Measurements from ENCODE around the gene BTBD17. TPM values are rescaled to one million over a fixed set of nuclear protein-coding genes. Genes with fewer than 3 reads are reported as not detected.

BTBD17 gene
- total RNA-seq, 4 donors from 2014 or later, result not detected

DNA sequence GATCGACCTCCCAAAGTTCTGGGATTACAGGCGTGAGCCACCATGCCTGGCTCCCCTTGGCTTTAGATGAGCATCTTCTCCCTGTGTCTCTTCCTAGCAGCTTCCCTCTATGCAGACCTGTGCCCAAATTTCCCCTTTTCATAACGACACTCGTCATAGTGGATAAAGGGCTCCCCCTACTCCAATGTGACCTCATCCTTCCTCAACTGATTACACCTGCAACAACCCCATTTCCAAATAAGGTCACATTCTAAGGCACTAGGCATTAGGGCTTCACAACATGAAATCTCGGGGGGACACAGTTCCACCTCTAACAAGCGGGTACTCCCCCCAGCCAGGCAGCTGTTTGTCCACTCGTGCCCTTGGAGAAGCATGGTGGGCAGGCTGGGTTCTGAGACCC is 25.4 kb downstream of the BTBD17 start:
- Histone ChIP-seq H3K4me1 (peaks cover 0 to 9% (median 3%) of the 10 kb centered on the region in 3 donors), H3K36me3 (no peaks in the 10 kb centered on the region), H3K27me3 (peaks cover 0 to 73% (median 0%) of the 10 kb centered on the region in 4 donors), H3K4me3 (no peak overlapping the region), H3K27ac (no peak overlapping the region), H3K9me3 (no peaks in the 10 kb centered on the region)
- DNase-seq, result no peak
- no peak for TF ChIP-seq POLR2A (IDR thresholded peaks at IDR 0.05)
- TF ChIP-seq, protein P1, sequence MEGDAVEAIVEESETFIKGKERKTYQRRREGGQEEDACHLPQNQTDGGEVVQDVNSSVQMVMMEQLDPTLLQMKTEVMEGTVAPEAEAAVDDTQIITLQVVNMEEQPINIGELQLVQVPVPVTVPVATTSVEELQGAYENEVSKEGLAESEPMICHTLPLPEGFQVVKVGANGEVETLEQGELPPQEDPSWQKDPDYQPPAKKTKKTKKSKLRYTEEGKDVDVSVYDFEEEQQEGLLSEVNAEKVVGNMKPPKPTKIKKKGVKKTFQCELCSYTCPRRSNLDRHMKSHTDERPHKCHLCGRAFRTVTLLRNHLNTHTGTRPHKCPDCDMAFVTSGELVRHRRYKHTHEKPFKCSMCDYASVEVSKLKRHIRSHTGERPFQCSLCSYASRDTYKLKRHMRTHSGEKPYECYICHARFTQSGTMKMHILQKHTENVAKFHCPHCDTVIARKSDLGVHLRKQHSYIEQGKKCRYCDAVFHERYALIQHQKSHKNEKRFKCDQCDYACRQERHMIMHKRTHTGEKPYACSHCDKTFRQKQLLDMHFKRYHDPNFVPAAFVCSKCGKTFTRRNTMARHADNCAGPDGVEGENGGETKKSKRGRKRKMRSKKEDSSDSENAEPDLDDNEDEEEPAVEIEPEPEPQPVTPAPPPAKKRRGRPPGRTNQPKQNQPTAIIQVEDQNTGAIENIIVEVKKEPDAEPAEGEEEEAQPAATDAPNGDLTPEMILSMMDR (IDR thresholded peaks at IDR 0.05), result no peak
- intact Hi-C loops (cut with DNase I), result no loop called here
- WGBS, 2 donors, result 74% methylated on average over 3 to 7 of the region's 7 CpGs

DNA sequence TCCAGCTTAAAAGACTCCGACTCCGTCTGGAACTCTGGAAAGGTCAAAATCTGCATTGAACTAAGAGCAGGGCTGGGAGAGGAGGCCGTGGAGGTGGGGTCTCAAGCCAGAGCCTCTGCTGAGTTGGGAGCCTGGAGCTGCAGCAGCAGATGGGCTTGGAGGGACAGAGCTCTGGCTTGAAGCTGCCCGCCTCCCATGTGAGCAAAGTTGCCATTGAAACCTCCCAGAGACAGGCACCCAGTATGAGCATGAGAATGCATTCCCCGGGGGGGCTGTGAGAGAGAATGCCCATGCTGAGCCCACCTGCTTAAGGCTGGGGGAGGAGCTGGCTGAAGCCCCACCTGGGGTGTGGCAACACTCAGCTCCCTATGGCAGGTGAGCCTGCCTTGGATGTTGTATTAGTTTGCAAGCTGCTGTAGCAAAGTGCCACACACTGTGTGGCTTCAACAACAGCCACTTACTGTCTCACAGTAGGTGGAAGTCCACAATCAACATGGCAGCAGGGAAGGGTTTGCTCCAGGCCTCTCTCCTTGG is 26.1 kb downstream of the BTBD17 start:
- no peak for TF ChIP-seq POLR2A (IDR thresholded peaks at IDR 0.05)
- TF ChIP-seq, protein P1 (IDR thresholded peaks at IDR 0.05), result no peak
- H3K9me3 ChIP-seq, result no peaks in the 10 kb centered on the region
- WGBS, 2 donors, result 50 to 72% methylated on average over 2 to 5 of the region's 5 CpGs
- H3K4me1 ChIP-seq, result peaks cover 0 to 9% (median 3%) of the 10 kb centered on the region in 3 donors
- H3K36me3 ChIP-seq, result no peaks in the 10 kb centered on the region
- H3K4me3 ChIP-seq, result no peak overlapping the region
- H3K27ac ChIP-seq, result no peak overlapping the region
- peaks cover 0 to 74% (median 0%) of the 10 kb centered on the region in 4 donors for H3K27me3 ChIP-seq
- no peak for DNase-seq
- intact Hi-C loops (cut with DNase I), result no loop called here

DNA sequence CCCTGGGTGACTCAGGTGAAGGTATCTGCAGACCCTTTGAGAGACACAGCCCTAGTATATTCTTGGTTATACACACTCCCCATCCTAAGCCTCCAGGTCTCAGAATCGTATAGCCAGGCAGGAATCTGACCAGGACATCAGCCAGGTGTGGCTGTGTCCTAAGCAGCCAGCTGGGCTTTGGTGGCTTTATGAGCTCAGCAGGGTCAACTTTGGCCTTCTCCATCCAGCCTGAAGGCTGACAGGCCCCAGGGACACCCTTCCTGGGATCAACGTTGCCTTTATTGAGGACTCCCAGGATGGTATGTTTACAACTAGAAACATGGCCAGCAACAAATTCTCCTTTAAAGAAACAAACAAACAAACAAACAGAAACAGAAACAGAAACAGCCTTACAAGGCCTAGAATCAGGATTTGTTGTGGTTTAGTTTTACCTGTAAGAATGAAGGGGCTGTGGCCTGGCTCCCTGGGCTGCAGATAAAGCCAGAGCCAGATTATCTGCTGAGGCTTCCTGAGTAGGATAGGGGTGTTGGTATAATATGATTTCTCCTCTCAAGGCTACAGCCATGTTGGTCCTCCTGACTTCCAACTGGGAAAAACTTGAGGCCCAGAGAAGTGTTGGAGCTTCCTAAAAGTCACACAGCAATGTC is 27.2 kb downstream of the BTBD17 start:
- no peak overlapping the region for H3K27ac ChIP-seq
- intact Hi-C loops (cut with DNase I), result no loop called here
- no peak for DNase-seq
- H3K4me1 ChIP-seq, result peaks cover 0 to 9% (median 3%) of the 10 kb centered on the region in 3 donors
- peaks cover 0 to 75% (median 0%) of the 10 kb centered on the region in 4 donors for H3K27me3 ChIP-seq
- WGBS, 2 donors, result 71% methylated on average over 1 of the region's 2 CpGs; no CpG with 5 or more reads in 1 of the 2 donors
- no peaks in the 10 kb centered on the region for H3K36me3 ChIP-seq
- H3K9me3 ChIP-seq, result no peaks in the 10 kb centered on the region
- no peak for TF ChIP-seq POLR2A (IDR thresholded peaks at IDR 0.05)
- TF ChIP-seq, protein P1 (IDR thresholded peaks at IDR 0.05), result no peak
- H3K4me3 ChIP-seq, result no peak overlapping the region

DNA sequence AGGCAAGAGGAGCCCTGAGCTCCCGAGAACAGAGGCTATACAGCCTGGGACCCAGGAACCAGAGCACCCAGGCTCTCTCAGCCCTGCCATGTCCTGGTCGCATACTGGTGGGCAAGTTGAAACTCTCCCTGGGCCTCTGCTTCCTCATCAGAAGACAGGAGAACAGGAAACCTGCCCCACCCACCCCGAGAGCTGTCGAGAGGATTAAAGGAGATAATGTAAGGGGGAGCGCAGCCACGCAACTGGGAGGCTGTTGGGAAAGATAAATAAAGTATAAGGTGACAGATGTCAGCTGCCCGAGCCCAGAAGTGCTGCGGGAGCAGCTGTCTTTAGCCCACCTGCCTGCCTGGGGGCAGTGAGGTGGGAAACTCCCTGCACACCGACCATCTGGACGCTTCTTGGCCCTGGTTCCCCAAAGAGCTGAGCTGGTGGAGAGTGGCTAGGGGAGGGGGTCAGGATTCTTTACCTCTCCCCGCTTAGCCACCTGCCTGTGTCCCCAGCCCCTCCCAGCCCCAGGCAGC is 28.8 kb downstream of the BTBD17 start:
- Histone ChIP-seq H3K27me3 (peaks cover 0 to 75% (median 0%) of the 10 kb centered on the region in 4 donors), H3K9me3 (no peaks in the 10 kb centered on the region), H3K27ac (no peak overlapping the region), H3K36me3 (no peaks in the 10 kb centered on the region), H3K4me3 (no peak overlapping the region), H3K4me1 (peaks cover 0 to 9% (median 3%) of the 10 kb centered on the region in 3 donors)
- 23% methylated on average over 10 to 11 of the region's 11 CpGs for WGBS, 2 donors
- no peak for TF ChIP-seq POLR2A (IDR thresholded peaks at IDR 0.05)
- TF ChIP-seq, protein P1 (IDR thresholded peaks at IDR 0.05), result no peak
- intact Hi-C loops (cut with DNase I), result no loop called here
- DNase-seq, result no peak

DNA sequence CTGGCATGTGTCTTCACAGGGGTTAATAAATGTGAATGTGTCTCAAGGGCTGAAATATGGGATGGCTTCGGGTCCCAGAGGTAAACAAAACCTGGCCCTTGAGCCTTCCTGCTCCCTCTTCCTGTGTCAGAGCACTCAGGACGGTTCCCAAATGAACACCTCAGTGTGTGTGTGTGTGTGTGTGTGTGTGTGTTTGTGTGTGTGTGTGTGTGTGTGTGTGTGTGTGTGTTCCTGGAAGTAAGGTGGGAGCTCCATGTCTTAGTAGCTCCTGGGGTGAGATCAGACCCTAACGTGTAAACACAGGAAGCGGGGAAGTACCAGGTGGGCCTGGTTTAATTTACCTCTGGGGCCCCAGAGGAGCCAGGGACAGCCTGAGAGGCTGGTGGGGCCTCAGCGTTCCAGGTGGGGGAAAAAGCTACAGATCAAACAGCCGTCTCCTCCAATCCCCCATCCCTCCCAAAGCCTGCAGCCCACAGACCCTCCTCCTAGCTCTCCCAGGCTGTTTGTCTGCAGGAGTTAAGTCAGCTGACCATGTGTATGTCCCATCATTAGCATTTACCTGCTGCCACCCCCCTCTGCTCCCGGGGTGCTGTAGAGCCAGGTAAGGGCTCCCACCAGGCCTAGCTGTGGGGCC is 29.5 kb downstream of the BTBD17 start:
- H3K27me3 ChIP-seq, result peaks cover 0 to 77% (median 0%) of the 10 kb centered on the region in 4 donors
- H3K4me3 ChIP-seq, result no peak overlapping the region
- no peaks in the 10 kb centered on the region for H3K36me3 ChIP-seq
- peaks cover 0 to 10% (median 3%) of the 10 kb centered on the region in 3 donors for H3K4me1 ChIP-seq
- WGBS, 2 donors, result 71 to 76% methylated on average over 6 of the region's 7 CpGs
- intact Hi-C loops (cut with DNase I), result no loop called here
- no peak for DNase-seq
- H3K9me3 ChIP-seq, result no peaks in the 10 kb centered on the region
- TF ChIP-seq POLR2A (IDR thresholded peaks at IDR 0.05), result no peak
- TF ChIP-seq, protein P1 (IDR thresholded peaks at IDR 0.05), result no peak
- H3K27ac ChIP-seq, result no peak overlapping the region

Data from esophagus squamous epithelium (tissue), 5 donors.